Sigmoid colon (tissue), 4 donors: ENCODE data around the gene ETV5.

ENCODE experiments used
- POLR2A ChIP-seq, 2 donors: fragments of 450-650 bp; IDR thresholded peaks; one replicate each; pipeline ENCODE4 v1.6.1; 2016; ENCODE audit warnings: antibody characterized with exemption in 2 of 2, mild to moderate bottlenecking in 2 of 2, moderate library complexity in 2 of 2
- POLR2AphosphoS5 ChIP-seq, 4 donors: sonication (generic); formaldehyde crosslinking; IDR thresholded peaks; one replicate each; pipeline ENCODE4 v1.6.1; 2017; ENCODE audit warnings: antibody characterized with exemption in 4 of 4
- TF ChIP-seq, protein P1 (sequence below), 4 experiments: fragments of 450-650 bp in 3 of 4; fragments of 200-600 bp in 1 of 4; IDR thresholded peaks; one replicate each; pipeline ENCODE4 v1.5.1; 2016 to 2019; ENCODE audit warnings: antibody characterized with exemption in 4 of 4, mild to moderate bottlenecking in 3 of 4, moderate library complexity in 2 of 4

DNA sequence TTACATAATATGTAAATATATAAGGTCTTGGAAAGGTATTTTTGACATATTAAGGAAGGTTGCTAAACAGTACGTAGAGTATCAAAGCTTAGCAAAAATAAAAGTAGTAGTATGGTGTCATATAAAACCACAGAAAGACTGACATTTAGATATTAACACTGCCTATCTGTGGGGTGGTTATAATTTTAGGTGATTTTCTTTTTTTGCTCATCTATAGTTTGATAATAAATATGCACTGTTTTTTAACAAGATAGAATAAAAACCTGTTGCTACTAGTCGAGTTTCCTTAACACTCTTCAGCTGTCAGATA lies 40.7 kb downstream of the ETV5 start:
- TF ChIP-seq, protein P1, sequence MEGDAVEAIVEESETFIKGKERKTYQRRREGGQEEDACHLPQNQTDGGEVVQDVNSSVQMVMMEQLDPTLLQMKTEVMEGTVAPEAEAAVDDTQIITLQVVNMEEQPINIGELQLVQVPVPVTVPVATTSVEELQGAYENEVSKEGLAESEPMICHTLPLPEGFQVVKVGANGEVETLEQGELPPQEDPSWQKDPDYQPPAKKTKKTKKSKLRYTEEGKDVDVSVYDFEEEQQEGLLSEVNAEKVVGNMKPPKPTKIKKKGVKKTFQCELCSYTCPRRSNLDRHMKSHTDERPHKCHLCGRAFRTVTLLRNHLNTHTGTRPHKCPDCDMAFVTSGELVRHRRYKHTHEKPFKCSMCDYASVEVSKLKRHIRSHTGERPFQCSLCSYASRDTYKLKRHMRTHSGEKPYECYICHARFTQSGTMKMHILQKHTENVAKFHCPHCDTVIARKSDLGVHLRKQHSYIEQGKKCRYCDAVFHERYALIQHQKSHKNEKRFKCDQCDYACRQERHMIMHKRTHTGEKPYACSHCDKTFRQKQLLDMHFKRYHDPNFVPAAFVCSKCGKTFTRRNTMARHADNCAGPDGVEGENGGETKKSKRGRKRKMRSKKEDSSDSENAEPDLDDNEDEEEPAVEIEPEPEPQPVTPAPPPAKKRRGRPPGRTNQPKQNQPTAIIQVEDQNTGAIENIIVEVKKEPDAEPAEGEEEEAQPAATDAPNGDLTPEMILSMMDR (IDR thresholded peaks at IDR 0.05): no peak
- TF ChIP-seq POLR2A (IDR thresholded peaks at IDR 0.05) (no peak), POLR2AphosphoS5 (IDR thresholded peaks at IDR 0.05) (no peak)
